Transverse colon (tissue), 4 donors: ENCODE results near the gene RHOH. TPM values are rescaled to one million over a fixed set of nuclear protein-coding genes. Genes with fewer than 3 reads are reported as not detected.

Source experiments
- DNase-seq: peaks from one replicate; pipeline ENCODE4 v3.0.0-alpha.2; 2019
- H3K27ac ChIP-seq, 4 donors: fragments of 200-600 bp; sonication (generic); 2 replicates each; pipeline ENCODE4 v1.5.1; 2016 to 2018; ENCODE audit warnings: inconsistent platforms in 4 of 4
- H3K27me3 ChIP-seq: fragments of 200-600 bp; sonication (generic); 2 replicates; pipeline ENCODE4 v1.5.1; 2017; ENCODE audit warnings: inconsistent platforms
- H3K36me3 ChIP-seq, 4 donors: fragments of 200-600 bp; sonication (generic); 2 replicates each; pipeline ENCODE4 v1.5.1; 2017 to 2019; ENCODE audit warnings: inconsistent platforms in 4 of 4
- H3K4me1 ChIP-seq, 4 donors: fragments of 200-600 bp; sonication (generic); 2 replicates each; pipeline ENCODE4 v1.5.1; 2017 to 2020; ENCODE audit warnings: inconsistent platforms in 4 of 4
- H3K4me3 ChIP-seq, 4 donors: fragments of 200-600 bp; sonication (generic); 1 replicate in 1 of 4; 2 replicates in 3 of 4; pipeline versions ENCODE4 v1.5.1 to v1.6.1; 2017 to 2019; ENCODE audit warnings: inconsistent platforms in 4 of 4
- H3K9me3 ChIP-seq, 2 donors: fragments of 200-600 bp; sonication (generic); 2 replicates each; pipeline ENCODE4 v1.5.1; 2017 to 2019; ENCODE audit warnings: inconsistent platforms in 2 of 2
- EP300 ChIP-seq: sonication (generic); formaldehyde crosslinking; IDR thresholded peaks from one replicate; pipeline ENCODE4 v1.6.1; 2017; ENCODE audit warnings: antibody characterized with exemption, low read depth
- POLR2A ChIP-seq: fragments of 450-650 bp; IDR thresholded peaks from one replicate; pipeline ENCODE4 v1.6.1; 2016; ENCODE audit warnings: antibody characterized with exemption, mild to moderate bottlenecking, moderate library complexity
- POLR2AphosphoS5 ChIP-seq, 3 donors: sonication (generic); formaldehyde crosslinking; IDR thresholded peaks; one replicate each; pipeline ENCODE4 v1.6.1; 2016; ENCODE audit warnings: antibody characterized with exemption in 3 of 3
- WGBS, 2 donors: methylation state at CpG; one replicate each; pipeline ENCODE4 v1.1.5; 2018; ENCODE audit warnings: low coverage in 1 of 2; 5-methylcytosine and 5-hydroxymethylcytosine counted together
- in situ Hi-C, 4 donors: fragments of 200-750 bp; cut with MboI; loops; one replicate each; pipeline versions ENCODE4 v1.15.0 to v1.15.1; 2017; ENCODE audit warnings: low sequenced_read_pairs in 3 of 4, low pct_ligation_motif_present in 1 of 4, low pct_unique_long_range_greater_than_20kb in 1 of 4
- intact Hi-C: fragments of 100-400 bp; cut with DNase I; formaldehyde crosslinking; loops from one replicate; pipeline ENCODE4 v1.15.1; 2023; ENCODE audit warnings: low total_unique reads
- total RNA-seq, 4 donors: library from RNA; depleted of rRNA; stranded (reverse); fragments of >200 nt; gene quantifications; one replicate each; pipeline ENCODE4 v1.1.0, GENCODE V29; 2016
- TF ChIP-seq, protein P1 (sequence below), 5 experiments: fragments of 200-600 bp in 3 of 5; fragments of 450-650 bp in 2 of 5; sonication (generic) in 3 of 5; IDR thresholded peaks; 1 replicate in 2 of 5; 2 replicates in 3 of 5; pipeline ENCODE4 v1.5.1; 2016 to 2017; ENCODE audit warnings: antibody characterized with exemption in 5 of 5, inconsistent platforms in 3 of 5, mild to moderate bottlenecking in 2 of 5, moderate library complexity in 1 of 5

Gene RHOH
- total RNA-seq, 4 donors from 2014 or later, result 4.1 to 10.3 (median 4.1) TPM; not detected in 1

DNA sequence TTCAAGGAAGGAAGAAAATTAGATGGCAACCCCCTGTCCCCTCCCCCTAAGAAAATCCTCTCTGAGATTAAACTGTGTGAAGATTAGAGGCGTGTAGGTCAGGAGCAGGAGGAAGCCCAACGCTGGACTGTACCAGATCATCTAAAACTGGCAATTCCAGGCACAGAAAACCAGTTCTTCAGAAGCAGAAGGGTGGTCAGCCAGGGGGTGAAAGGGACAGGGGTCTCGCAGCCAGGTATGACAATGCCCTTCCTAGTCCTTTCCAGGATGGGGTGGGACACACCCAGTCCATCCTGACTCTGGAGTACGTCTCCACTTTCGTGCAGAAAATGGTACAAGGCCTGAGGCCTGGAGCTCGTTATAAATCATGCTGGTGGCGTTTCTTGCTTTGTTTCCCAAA is 3.3 kb upstream of the RHOH start:
- Histone ChIP-seq H3K27me3 (peaks cover 31% of the 10 kb centered on the region), H3K36me3 (no peaks in the 10 kb centered on the region), H3K4me1 (peaks cover 7 to 40% (median 13%) of the 10 kb centered on the region in 4 donors), H3K27ac (peak overlapping the region; percentile 33 to 82 (median 72)), H3K4me3 (no peak overlapping the region), H3K9me3 (no peaks in the 10 kb centered on the region)
- WGBS, 2 donors, result 60 to 80% methylated on average over 1 to 7 of the region's 7 CpGs
- TF ChIP-seq POLR2AphosphoS5 (IDR thresholded peaks at IDR 0.05), result no peak
- TF ChIP-seq, protein P1, sequence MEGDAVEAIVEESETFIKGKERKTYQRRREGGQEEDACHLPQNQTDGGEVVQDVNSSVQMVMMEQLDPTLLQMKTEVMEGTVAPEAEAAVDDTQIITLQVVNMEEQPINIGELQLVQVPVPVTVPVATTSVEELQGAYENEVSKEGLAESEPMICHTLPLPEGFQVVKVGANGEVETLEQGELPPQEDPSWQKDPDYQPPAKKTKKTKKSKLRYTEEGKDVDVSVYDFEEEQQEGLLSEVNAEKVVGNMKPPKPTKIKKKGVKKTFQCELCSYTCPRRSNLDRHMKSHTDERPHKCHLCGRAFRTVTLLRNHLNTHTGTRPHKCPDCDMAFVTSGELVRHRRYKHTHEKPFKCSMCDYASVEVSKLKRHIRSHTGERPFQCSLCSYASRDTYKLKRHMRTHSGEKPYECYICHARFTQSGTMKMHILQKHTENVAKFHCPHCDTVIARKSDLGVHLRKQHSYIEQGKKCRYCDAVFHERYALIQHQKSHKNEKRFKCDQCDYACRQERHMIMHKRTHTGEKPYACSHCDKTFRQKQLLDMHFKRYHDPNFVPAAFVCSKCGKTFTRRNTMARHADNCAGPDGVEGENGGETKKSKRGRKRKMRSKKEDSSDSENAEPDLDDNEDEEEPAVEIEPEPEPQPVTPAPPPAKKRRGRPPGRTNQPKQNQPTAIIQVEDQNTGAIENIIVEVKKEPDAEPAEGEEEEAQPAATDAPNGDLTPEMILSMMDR (IDR thresholded peaks at IDR 0.05), result no peak
- no peak for TF ChIP-seq EP300
- TF ChIP-seq POLR2A, result no peak
- intact Hi-C loops, result no loop called here
- in situ Hi-C loops, result no loop called here
- DNase-seq, result no peak

DNA sequence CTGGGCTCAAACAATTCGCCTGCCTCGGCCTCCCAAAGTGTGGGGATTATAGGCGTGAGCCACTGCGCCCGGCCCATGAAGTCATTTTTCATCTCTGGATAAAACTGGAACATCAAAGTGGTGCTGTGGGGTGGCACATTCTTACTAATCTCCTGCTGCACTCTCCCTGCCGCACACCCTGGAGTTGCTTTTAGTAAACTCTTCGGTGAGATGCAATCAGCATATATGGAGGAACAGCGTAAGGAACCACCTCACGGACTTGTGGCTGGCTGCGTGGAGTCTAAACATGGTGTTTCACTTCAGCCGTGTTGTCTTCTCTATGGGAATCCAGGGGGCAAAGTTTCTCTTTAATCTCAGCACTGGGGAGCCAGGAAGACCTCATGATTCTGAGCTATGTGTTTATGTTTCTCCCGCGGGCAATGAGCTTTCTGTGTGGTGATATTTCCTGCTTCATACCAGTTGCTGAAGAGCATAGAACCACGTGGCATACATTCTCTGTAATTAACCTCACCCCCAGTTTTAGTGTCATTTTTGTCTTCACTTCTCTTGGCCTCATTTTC is 2.1 kb upstream of the RHOH start:
- TF ChIP-seq, protein P1 (IDR thresholded peaks at IDR 0.05), result no peak
- peak; percentile 46 for TF ChIP-seq POLR2A
- TF ChIP-seq POLR2AphosphoS5 (IDR thresholded peaks at IDR 0.05), result peak in 2 of 3 donors; percentile 59 to 68
- TF ChIP-seq EP300, result no peak
- intact Hi-C loops, result no loop called here
- H3K27me3 ChIP-seq, result peaks cover 21% of the 10 kb centered on the region
- WGBS, 2 donors, result 21 to 26% methylated on average over 11 to 14 of the region's 14 CpGs
- H3K4me1 ChIP-seq, result peaks cover 7 to 40% (median 13%) of the 10 kb centered on the region in 4 donors
- peak overlapping the region in 1 of 4 donors; percentile 28 for H3K4me3 ChIP-seq
- DNase-seq, result peak; percentile 46
- no peaks in the 10 kb centered on the region for H3K9me3 ChIP-seq
- H3K36me3 ChIP-seq, result no peaks in the 10 kb centered on the region
- peak overlapping the region; percentile 31 to 82 (median 72) for H3K27ac ChIP-seq
- in situ Hi-C loops, result no loop called here

DNA sequence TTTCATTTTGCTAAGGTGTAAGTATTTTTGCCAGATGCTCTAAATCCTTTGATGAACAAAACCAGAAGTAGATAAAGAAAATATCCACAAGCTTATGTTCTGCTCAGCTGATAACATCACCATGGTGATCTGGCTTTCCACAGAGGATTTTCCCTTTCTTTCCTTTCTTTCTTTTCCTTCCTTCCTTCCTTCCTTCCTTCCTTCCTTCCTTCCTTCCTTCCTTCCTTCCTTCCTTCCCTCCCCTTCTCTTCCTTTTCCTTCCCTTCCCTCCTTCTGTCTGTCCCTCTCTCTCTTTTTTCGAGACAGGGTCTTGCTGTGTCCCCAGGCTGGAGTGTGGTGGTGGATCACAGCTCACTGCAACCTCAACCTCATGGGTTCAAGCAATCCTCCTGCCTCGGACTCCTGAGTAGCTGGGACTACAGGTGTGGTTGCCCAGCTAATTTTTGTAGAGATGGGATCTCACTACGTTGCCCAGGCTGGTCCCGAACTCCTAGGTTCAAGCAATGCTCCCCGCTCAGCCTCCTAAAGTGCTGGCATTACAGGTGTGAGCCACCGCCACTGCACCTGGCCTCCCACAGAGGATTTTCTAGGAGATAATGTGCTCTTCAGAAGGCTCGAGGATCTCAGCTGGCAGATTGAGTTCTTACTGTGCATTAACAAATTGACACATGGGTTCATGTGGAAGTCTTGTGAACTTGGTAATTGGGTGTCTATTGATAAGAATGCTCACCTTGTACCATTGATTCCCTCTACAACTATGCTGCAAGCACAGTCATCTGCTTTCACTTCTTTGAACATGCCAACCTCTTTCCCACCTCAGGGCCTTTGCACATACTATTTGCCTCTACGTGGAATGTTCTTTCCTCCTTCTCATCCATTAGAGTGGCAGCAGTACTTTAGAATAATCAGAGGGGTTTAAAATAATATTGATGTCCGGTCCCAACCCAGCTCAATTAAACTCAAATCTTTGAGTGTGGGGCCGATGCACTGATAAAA is 1.4 kb upstream of the RHOH start:
- WGBS, 2 donors, result 79 to 100% methylated on average over 3 to 10 of the region's 10 CpGs

More for the DNA sequence above, 1.4 kb upstream of the RHOH start:
- in situ Hi-C loops, result no loop called here
- H3K9me3 ChIP-seq, result no peaks in the 10 kb centered on the region
- DNase-seq, result no peak
- peak overlapping the region in 1 of 4 donors; percentile 28 for H3K4me3 ChIP-seq
- H3K36me3 ChIP-seq, result no peaks in the 10 kb centered on the region
- intact Hi-C loops, result no loop called here
- H3K27me3 ChIP-seq, result peaks cover 21% of the 10 kb centered on the region
- TF ChIP-seq EP300 (no peak), POLR2AphosphoS5 (IDR thresholded peaks at IDR 0.05) (no peak), POLR2A (no peak)
- TF ChIP-seq, protein P1 (IDR thresholded peaks at IDR 0.05), result no peak
- H3K27ac ChIP-seq, result peak overlapping the region; percentile 55 to 82 (median 72)
- H3K4me1 ChIP-seq, result peaks cover 7 to 34% (median 13%) of the 10 kb centered on the region in 4 donors
